Activated CD8-positive, alpha-beta memory T cell treated with anti-CD3 and anti-CD28 coated beads, Interleukin-2, amount 10 ng/mL, durations not matched to agents 7 days and 5 days (primary cell): ENCODE measurements around the gene ABCC1. TPM values are rescaled to one million over a fixed set of nuclear protein-coding genes. Genes with fewer than 3 reads are reported as not detected.

Experiments used
- ATAC-seq: fragments of 150-1000 bp; cut with Tn5 transposase; one replicate; pipeline ENCODE4 v1.10.0; 2021; ENCODE audit warnings: moderate library complexity
- CTCF ChIA-PET: fragments of 350-600 bp; sonication (Branson Sonifier 250); formaldehyde crosslinking; loops from one replicate; lab custom pipeline; 2021; ENCODE audit warnings: antibody characterized with exemption; lab: Charles Lee
- DNase-seq: peaks from one replicate; pipeline ENCODE4 v3.0.0-alpha.2; 2020
- H3K27ac Mint-ChIP-seq: one replicate; pipeline ENCODE4 v1.8.0; 2021; ENCODE audit warnings: mild to moderate bottlenecking, mixed read lengths
- H3K27me3 Mint-ChIP-seq: one replicate; pipeline ENCODE4 v1.8.0; 2021; ENCODE audit warnings: mixed read lengths
- H3K36me3 Mint-ChIP-seq: one replicate; pipeline ENCODE4 v1.8.0; 2021; ENCODE audit warnings: mild to moderate bottlenecking, mixed read lengths
- H3K4me1 Mint-ChIP-seq: one replicate; pipeline ENCODE4 v1.8.0; 2021; ENCODE audit warnings: mixed read lengths
- H3K4me3 Mint-ChIP-seq: one replicate; pipeline ENCODE4 v1.8.0; 2021; ENCODE audit warnings: mild to moderate bottlenecking, moderate library complexity, mixed read lengths
- H3K9me3 Mint-ChIP-seq: one replicate; pipeline ENCODE4 v1.8.0; 2022; ENCODE audit warnings: low read depth, mixed read lengths
- total RNA-seq, 2 experiments: library from RNA; stranded (reverse); gene quantifications; one replicate each; pipeline ENCODE4 v1.2.3, GENCODE V29; 2021

ABCC1 gene
- total RNA-seq, 2 experiments from 2014 or later = 54.9 to 76.8 TPM

GRCh38 chr16:16106466-16106865 lies 157.1 kb downstream of the ABCC1 start:
- Mint-ChIP-seq H3K36me3 (peaks cover 51% of the 10 kb centered on the region), H3K27me3 (no peaks in the 10 kb centered on the region), H3K4me3 (no peak overlapping the region), H3K4me1 (no peaks in the 10 kb centered on the region), H3K27ac (no peak overlapping the region), H3K9me3 (no peaks in the 10 kb centered on the region)
- CTCF ChIA-PET = no interaction called here
- ATAC-seq = no peak
- DNase-seq = no peak

- peaks cover 51% of the 10 kb centered on the region for H3K36me3 Mint-ChIP-seq
- CTCF ChIA-PET = no interaction called here
- no peak for ATAC-seq
Measured at GRCh38 chr16:16107839-16108238, 158.4 kb downstream of the ABCC1 start.

GRCh38 chr16:16108759-16109158 lies 159.3 kb downstream of the ABCC1 start:
- CTCF ChIA-PET = interaction anchor here (0.6 kb wide), 1 partner anchor 21 kb away, joined by 3 read pairs; no protein-coding TSS in a partner anchor
- no peak overlapping the region for H3K4me3 Mint-ChIP-seq
- no peak overlapping the region for H3K27ac Mint-ChIP-seq
- ATAC-seq (no peak), DNase-seq (no peak)
- H3K9me3 Mint-ChIP-seq = no peaks in the 10 kb centered on the region
- no peaks in the 10 kb centered on the region for H3K4me1 Mint-ChIP-seq
- H3K27me3 Mint-ChIP-seq = no peaks in the 10 kb centered on the region
- H3K36me3 Mint-ChIP-seq = peaks cover 51% of the 10 kb centered on the region

More at GRCh38 chr16:16107839-16108238, 158.4 kb downstream of the ABCC1 start:
- no peak for DNase-seq
- Mint-ChIP-seq H3K27ac (peak overlapping the region; percentile 18), H3K27me3 (no peaks in the 10 kb centered on the region), H3K9me3 (no peaks in the 10 kb centered on the region), H3K4me1 (no peaks in the 10 kb centered on the region), H3K4me3 (no peak overlapping the region)

- Mint-ChIP-seq H3K27ac (no peak overlapping the region), H3K4me1 (no peaks in the 10 kb centered on the region), H3K9me3 (no peaks in the 10 kb centered on the region), H3K36me3 (peaks cover 53% of the 10 kb centered on the region), H3K27me3 (no peaks in the 10 kb centered on the region), H3K4me3 (no peak overlapping the region)
- DNase-seq (no peak), ATAC-seq (no peak)
- CTCF ChIA-PET = no interaction called here
Measured at GRCh38 chr16:16109453-16110110, 160.2 kb downstream of the ABCC1 start.

- Mint-ChIP-seq H3K4me3 (no peak overlapping the region), H3K4me1 (no peaks in the 10 kb centered on the region), H3K27ac (no peak overlapping the region), H3K27me3 (no peaks in the 10 kb centered on the region), H3K36me3 (peaks cover 57% of the 10 kb centered on the region), H3K9me3 (no peaks in the 10 kb centered on the region)
- DNase-seq (no peak), ATAC-seq (no peak)
- CTCF ChIA-PET = no interaction called here
Measured at GRCh38 chr16:16110111-16110490, 160.7 kb downstream of the ABCC1 start.

- H3K36me3 Mint-ChIP-seq = peaks cover 63% of the 10 kb centered on the region
- DNase-seq (no peak), ATAC-seq (no peak)
- CTCF ChIA-PET = no interaction called here
- no peak overlapping the region for H3K27ac Mint-ChIP-seq
- no peak overlapping the region for H3K4me3 Mint-ChIP-seq
- no peaks in the 10 kb centered on the region for H3K4me1 Mint-ChIP-seq
- no peaks in the 10 kb centered on the region for H3K27me3 Mint-ChIP-seq
- no peaks in the 10 kb centered on the region for H3K9me3 Mint-ChIP-seq
Measured at GRCh38 chr16:16111639-16112038, 162.2 kb downstream of the ABCC1 start.

GRCh38 chr16:16112450-16113053 lies 163.1 kb downstream of the ABCC1 start:
- Mint-ChIP-seq H3K27me3 (no peaks in the 10 kb centered on the region), H3K9me3 (peaks cover 6% of the 10 kb centered on the region), H3K36me3 (peaks cover 68% of the 10 kb centered on the region), H3K4me3 (no peak overlapping the region), H3K27ac (no peak overlapping the region), H3K4me1 (no peaks in the 10 kb centered on the region)
- CTCF ChIA-PET = no interaction called here
- ATAC-seq = no peak
- DNase-seq = no peak

GRCh38 chr16:16113076-16113475 lies 163.7 kb downstream of the ABCC1 start:
- CTCF ChIA-PET = no interaction called here
- peaks cover 6% of the 10 kb centered on the region for H3K9me3 Mint-ChIP-seq
- H3K4me3 Mint-ChIP-seq = no peak overlapping the region
- ATAC-seq (no peak), DNase-seq (no peak)
- H3K27ac Mint-ChIP-seq = no peak overlapping the region
- H3K36me3 Mint-ChIP-seq = peaks cover 71% of the 10 kb centered on the region
- H3K27me3 Mint-ChIP-seq = no peaks in the 10 kb centered on the region
- no peaks in the 10 kb centered on the region for H3K4me1 Mint-ChIP-seq

- ATAC-seq (no peak), DNase-seq (no peak)
- H3K4me1 Mint-ChIP-seq = peaks cover 14% of the 10 kb centered on the region
- H3K27me3 Mint-ChIP-seq = no peaks in the 10 kb centered on the region
- CTCF ChIA-PET = no interaction called here
- H3K4me3 Mint-ChIP-seq = no peak overlapping the region
- H3K9me3 Mint-ChIP-seq = peaks cover 12% of the 10 kb centered on the region
- peaks cover 86% of the 10 kb centered on the region for H3K36me3 Mint-ChIP-seq
- H3K27ac Mint-ChIP-seq = no peak overlapping the region
Measured at GRCh38 chr16:16116841-16117240, 167.4 kb downstream of the ABCC1 start.

GRCh38 chr16:16118337-16118736 lies 168.9 kb downstream of the ABCC1 start:
- no peak for DNase-seq
- no peak for ATAC-seq
- peaks cover 14% of the 10 kb centered on the region for H3K4me1 Mint-ChIP-seq
- H3K9me3 Mint-ChIP-seq = peaks cover 12% of the 10 kb centered on the region
- CTCF ChIA-PET = interaction anchor here (1.1 kb wide), 1 partner anchor 12 kb away, joined by 3 read pairs; no protein-coding TSS in a partner anchor
- no peak overlapping the region for H3K27ac Mint-ChIP-seq
- no peak overlapping the region for H3K4me3 Mint-ChIP-seq
- peaks cover 88% of the 10 kb centered on the region for H3K36me3 Mint-ChIP-seq
- no peaks in the 10 kb centered on the region for H3K27me3 Mint-ChIP-seq

GRCh38 chr16:16120044-16120381 lies 170.6 kb downstream of the ABCC1 start:
- H3K4me1 Mint-ChIP-seq = peaks cover 14% of the 10 kb centered on the region
- DNase-seq (no peak), ATAC-seq (no peak)
- no peaks in the 10 kb centered on the region for H3K27me3 Mint-ChIP-seq
- no peak overlapping the region for H3K4me3 Mint-ChIP-seq
- CTCF ChIA-PET = no interaction called here
- no peak overlapping the region for H3K27ac Mint-ChIP-seq
- H3K9me3 Mint-ChIP-seq = peaks cover 20% of the 10 kb centered on the region
- H3K36me3 Mint-ChIP-seq = peaks cover 90% of the 10 kb centered on the region

GRCh38 chr16:16120382-16121184 lies 171.2 kb downstream of the ABCC1 start:
- CTCF ChIA-PET = no interaction called here
- H3K36me3 Mint-ChIP-seq = peaks cover 90% of the 10 kb centered on the region
- peaks cover 20% of the 10 kb centered on the region for H3K9me3 Mint-ChIP-seq
- H3K27me3 Mint-ChIP-seq = no peaks in the 10 kb centered on the region
- no peak overlapping the region for H3K4me3 Mint-ChIP-seq
- H3K27ac Mint-ChIP-seq = no peak overlapping the region
- ATAC-seq (no peak), DNase-seq (no peak)
- peaks cover 14% of the 10 kb centered on the region for H3K4me1 Mint-ChIP-seq

- no peak for ATAC-seq
- CTCF ChIA-PET = no interaction called here
- peaks cover 20% of the 10 kb centered on the region for H3K9me3 Mint-ChIP-seq
- DNase-seq = no peak
- H3K4me1 Mint-ChIP-seq = peaks cover 14% of the 10 kb centered on the region
- H3K4me3 Mint-ChIP-seq = no peak overlapping the region
- H3K27me3 Mint-ChIP-seq = no peaks in the 10 kb centered on the region
- H3K36me3 Mint-ChIP-seq = peaks cover 89% of the 10 kb centered on the region
- H3K27ac Mint-ChIP-seq = no peak overlapping the region
Measured at GRCh38 chr16:16121185-16121727, 171.8 kb downstream of the ABCC1 start.
